Breast epithelium (tissue), 3 donors: ENCODE data around the gene CD4.

Experiments
- CTCF ChIP-seq, 3 donors: fragments of 450-650 bp; IDR thresholded peaks; one replicate each; pipeline ENCODE4 v1.5.1; 2016 to 2017; ENCODE audit warnings: antibody characterized with exemption in 3 of 3, mild to moderate bottlenecking in 3 of 3, moderate library complexity in 3 of 3
- POLR2A ChIP-seq: fragments of 450-650 bp; IDR thresholded peaks from one replicate; pipeline ENCODE4 v1.6.1; 2016; ENCODE audit warnings: antibody characterized with exemption, mild to moderate bottlenecking, moderate library complexity
- POLR2AphosphoS5 ChIP-seq, 3 donors: sonication (generic); formaldehyde crosslinking; IDR thresholded peaks; one replicate each; pipeline ENCODE4 v1.6.1; 2017; ENCODE audit warnings: antibody characterized with exemption in 3 of 3

GRCh38 chr12:6845395-6845794, 56.1 kb downstream of the CD4 start:
- TF ChIP-seq POLR2A (no peak), CTCF (IDR thresholded peaks at IDR 0.05) (no peak), POLR2AphosphoS5 (IDR thresholded peaks at IDR 0.05) (no peak)
